Tibial nerve (tissue), 4 donors: Measurements from ENCODE around the gene SEPTIN7.

Experiments used
- EP300 ChIP-seq, 2 donors: sonication (generic); formaldehyde crosslinking; IDR thresholded peaks; one replicate each; pipeline ENCODE4 v1.6.1; 2017; ENCODE audit warnings: antibody characterized with exemption in 2 of 2, mild to moderate bottlenecking in 1 of 2
- POLR2A ChIP-seq, 2 donors: fragments of 450-650 bp; IDR thresholded peaks; one replicate each; pipeline ENCODE4 v1.6.1; 2017; ENCODE audit warnings: antibody characterized with exemption in 2 of 2, mild to moderate bottlenecking in 2 of 2, moderate library complexity in 2 of 2
- TF ChIP-seq, protein P1 (sequence below), 5 experiments: fragments of 200-600 bp in 3 of 5; fragments of 450-650 bp in 2 of 5; sonication (generic) in 3 of 5; IDR thresholded peaks; one replicate each; pipeline ENCODE4 v1.5.1; 2016 to 2019; ENCODE audit warnings: antibody characterized with exemption in 5 of 5, mild to moderate bottlenecking in 3 of 5, moderate library complexity in 2 of 5

DNA sequence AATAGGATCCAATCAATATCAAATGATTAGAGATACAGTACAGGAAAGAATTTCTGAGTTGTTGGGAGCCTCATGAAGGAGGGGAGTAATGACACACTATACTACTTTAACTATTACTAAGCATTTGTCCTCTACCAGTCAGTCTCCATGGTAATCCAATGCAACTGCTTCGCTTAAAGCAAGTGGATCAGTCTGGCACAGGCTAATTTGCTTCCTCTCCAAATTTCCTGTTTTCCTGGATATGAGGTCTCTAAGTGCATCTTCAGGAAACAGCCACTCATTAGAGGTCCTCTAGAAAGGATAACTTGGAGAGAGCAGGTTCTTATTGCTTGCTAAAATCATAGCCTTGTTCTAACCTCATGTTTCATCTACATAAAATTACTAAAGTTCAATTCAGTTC, 8.4 kb upstream of the SEPTIN7 start:
- TF ChIP-seq, protein P1, sequence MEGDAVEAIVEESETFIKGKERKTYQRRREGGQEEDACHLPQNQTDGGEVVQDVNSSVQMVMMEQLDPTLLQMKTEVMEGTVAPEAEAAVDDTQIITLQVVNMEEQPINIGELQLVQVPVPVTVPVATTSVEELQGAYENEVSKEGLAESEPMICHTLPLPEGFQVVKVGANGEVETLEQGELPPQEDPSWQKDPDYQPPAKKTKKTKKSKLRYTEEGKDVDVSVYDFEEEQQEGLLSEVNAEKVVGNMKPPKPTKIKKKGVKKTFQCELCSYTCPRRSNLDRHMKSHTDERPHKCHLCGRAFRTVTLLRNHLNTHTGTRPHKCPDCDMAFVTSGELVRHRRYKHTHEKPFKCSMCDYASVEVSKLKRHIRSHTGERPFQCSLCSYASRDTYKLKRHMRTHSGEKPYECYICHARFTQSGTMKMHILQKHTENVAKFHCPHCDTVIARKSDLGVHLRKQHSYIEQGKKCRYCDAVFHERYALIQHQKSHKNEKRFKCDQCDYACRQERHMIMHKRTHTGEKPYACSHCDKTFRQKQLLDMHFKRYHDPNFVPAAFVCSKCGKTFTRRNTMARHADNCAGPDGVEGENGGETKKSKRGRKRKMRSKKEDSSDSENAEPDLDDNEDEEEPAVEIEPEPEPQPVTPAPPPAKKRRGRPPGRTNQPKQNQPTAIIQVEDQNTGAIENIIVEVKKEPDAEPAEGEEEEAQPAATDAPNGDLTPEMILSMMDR (IDR thresholded peaks at IDR 0.05), result no peak
- TF ChIP-seq POLR2A (IDR thresholded peaks at IDR 0.05) (no peak), EP300 (IDR thresholded peaks at IDR 0.05) (no peak)
